Mesodermal cell (in vitro differentiated cells): Measurements from ENCODE around the gene AIG1.

Experiments used
- H3K27ac ChIP-seq: 2 replicates; pipeline ENCODE4 v1.7.0; 2013; ENCODE audit warnings: mild to moderate bottlenecking, low read depth, low read length, moderate library complexity; ENCODE audit not compliant: severe bottlenecking
- H3K36me3 ChIP-seq: 2 replicates; pipeline ENCODE4 v1.7.1; 2013; ENCODE audit warnings: mild to moderate bottlenecking, low read length, moderate library complexity; ENCODE audit not compliant: control insufficient read depth, insufficient read depth
- H3K4me1 ChIP-seq: one replicate; pipeline ENCODE4 v1.7.1; 2013; ENCODE audit warnings: mild to moderate bottlenecking, low read length; ENCODE audit not compliant: insufficient read depth, control insufficient read depth, poor library complexity, severe bottlenecking
- H3K4me3 ChIP-seq: 2 replicates; pipeline ENCODE4 v1.7.0; 2013; ENCODE audit warnings: low read length, control low read depth, mild to moderate bottlenecking; ENCODE audit not compliant: insufficient read depth, poor library complexity, severe bottlenecking; ENCODE audit errors: extremely low read depth
- H3K9me3 ChIP-seq: 2 replicates; pipeline ENCODE4 v1.7.1; 2013; ENCODE audit warnings: mild to moderate bottlenecking, low read length, moderate library complexity; ENCODE audit not compliant: control insufficient read depth
- WGBS, 2 experiments: methylation state at CpG; one replicate each; pipeline ENCODE4 v1.1.5; 2013; ENCODE audit warnings: missing lambda C conversion rate in 2 of 2; ENCODE audit not compliant: insufficient coverage in 2 of 2; 5-methylcytosine and 5-hydroxymethylcytosine counted together

AIG1 gene

DNA sequence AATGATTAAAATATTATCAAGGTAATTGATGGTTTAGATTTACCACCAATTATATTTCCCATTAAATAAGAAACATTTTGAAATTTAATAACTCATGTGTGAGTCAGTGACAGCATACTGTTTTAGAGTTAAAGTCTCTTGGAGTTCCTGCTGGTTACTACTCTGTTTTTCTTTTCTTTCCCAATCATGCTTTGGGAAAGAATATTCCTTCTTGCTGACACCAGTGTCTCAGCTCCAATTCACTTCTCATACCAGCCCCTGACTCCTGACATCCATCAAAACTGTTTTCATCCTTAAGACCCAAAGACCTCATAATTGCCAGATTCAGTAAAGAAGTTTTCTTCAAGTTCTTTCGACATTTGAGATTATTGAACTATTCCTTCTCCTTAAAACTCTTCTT lies 50.3 kb downstream of the AIG1 start:
- H3K4me1 ChIP-seq = no peaks in the 10 kb centered on the region
- H3K9me3 ChIP-seq = no peaks in the 10 kb centered on the region
- no peak overlapping the region for H3K4me3 ChIP-seq
- H3K27ac ChIP-seq = no peak overlapping the region
- no peaks in the 10 kb centered on the region for H3K36me3 ChIP-seq
- 88% methylated on average over 1 of the region's 1 CpG; no CpG with 5 or more reads in 1 of the 2 experiments for WGBS, 2 experiments

DNA sequence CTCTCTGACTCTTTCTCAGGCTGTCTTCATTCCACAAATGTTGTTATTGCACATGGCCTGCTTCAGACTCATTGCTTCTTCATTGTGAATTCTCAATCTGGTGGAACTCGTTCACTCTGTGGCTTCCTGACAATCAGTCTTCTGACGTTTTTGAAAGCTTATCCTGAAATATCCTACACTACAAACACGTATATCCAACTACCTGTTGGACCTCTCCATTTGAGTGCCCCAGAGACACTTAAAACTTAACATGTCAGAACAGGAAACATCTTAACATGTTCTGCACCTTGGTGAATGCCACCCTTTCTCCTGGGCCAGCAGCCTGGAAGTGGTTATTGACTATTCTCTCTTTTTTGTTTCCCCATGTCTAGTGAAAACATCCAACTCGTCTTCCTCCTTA lies 50.8 kb downstream of the AIG1 start:
- Histone ChIP-seq H3K36me3 (no peaks in the 10 kb centered on the region), H3K9me3 (no peaks in the 10 kb centered on the region), H3K4me1 (no peaks in the 10 kb centered on the region), H3K27ac (no peak overlapping the region), H3K4me3 (no peak overlapping the region)
- 79 to 97% methylated on average over 4 of the region's 4 CpGs for WGBS, 2 experiments

- no peak overlapping the region for H3K4me3 ChIP-seq
- no peaks in the 10 kb centered on the region for H3K4me1 ChIP-seq
- 80% methylated on average over 1 of the region's 4 CpGs; no CpG with 5 or more reads in 1 of the 2 experiments for WGBS, 2 experiments
- no peaks in the 10 kb centered on the region for H3K36me3 ChIP-seq
- H3K9me3 ChIP-seq = no peaks in the 10 kb centered on the region
- H3K27ac ChIP-seq = no peak overlapping the region
Measured at GRCh38 chr6:143112084-143112768, 51.5 kb downstream of the AIG1 start.

- Histone ChIP-seq H3K9me3 (no peaks in the 10 kb centered on the region), H3K27ac (no peak overlapping the region), H3K4me1 (no peaks in the 10 kb centered on the region), H3K36me3 (no peaks in the 10 kb centered on the region), H3K4me3 (no peak overlapping the region)
- 77 to 89% methylated on average over 1 to 4 of the region's 5 CpGs for WGBS, 2 experiments
Measured at GRCh38 chr6:143112837-143113236, 52.1 kb downstream of the AIG1 start.

GRCh38 chr6:143115728-143116127 lies 55.0 kb downstream of the AIG1 start:
- WGBS, 2 experiments = 78 to 100% methylated on average over 2 to 3 of the region's 3 CpGs
- Histone ChIP-seq H3K9me3 (peaks cover 4% of the 10 kb centered on the region), H3K4me3 (no peak overlapping the region), H3K4me1 (no peaks in the 10 kb centered on the region), H3K27ac (no peak overlapping the region), H3K36me3 (no peaks in the 10 kb centered on the region)

DNA sequence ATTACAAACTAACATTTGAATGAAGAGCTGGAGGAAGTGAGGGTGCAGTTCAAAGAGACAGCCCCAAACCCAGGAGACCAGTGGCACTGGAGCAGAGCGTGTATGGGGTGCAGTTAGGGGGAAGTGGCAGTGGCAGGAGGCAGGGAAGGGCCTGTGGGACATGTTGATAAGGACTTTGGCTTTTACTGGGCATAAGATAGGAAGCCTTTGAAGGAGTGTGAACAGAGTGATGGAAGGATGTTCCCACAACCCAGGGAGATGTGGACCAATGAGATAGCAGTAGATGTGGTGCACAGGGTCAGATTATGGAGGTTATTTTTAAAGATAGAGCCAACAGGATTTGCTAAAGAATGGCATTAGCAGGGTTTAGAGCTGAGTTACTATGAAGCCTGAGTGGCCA lies 56.4 kb downstream of the AIG1 start:
- Histone ChIP-seq H3K4me1 (no peaks in the 10 kb centered on the region), H3K9me3 (peaks cover 4% of the 10 kb centered on the region), H3K27ac (no peak overlapping the region), H3K4me3 (no peak overlapping the region), H3K36me3 (no peaks in the 10 kb centered on the region)
- 86 to 100% methylated on average over 1 of the region's 1 CpG for WGBS, 2 experiments

DNA sequence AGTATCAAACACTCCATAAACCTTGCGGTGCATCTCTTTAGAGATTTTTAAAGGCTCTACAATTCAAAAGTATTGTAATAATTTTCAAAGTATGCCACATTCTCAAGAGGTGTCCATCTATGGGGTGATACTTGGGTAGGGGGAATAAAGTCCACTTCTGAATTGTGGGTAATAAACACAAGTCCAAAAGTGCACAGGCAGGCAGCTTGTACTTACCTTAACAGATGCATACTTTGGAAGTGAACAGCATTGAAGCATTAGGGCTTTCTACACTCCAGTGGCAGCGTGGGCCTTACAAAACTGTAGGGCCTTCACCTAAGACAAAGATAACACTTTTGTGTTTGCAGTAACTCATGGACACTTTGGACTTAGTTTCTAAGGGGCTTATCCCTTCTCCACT lies 58.6 kb downstream of the AIG1 start:
- no peaks in the 10 kb centered on the region for H3K36me3 ChIP-seq
- 88 to 100% methylated on average over 1 of the region's 2 CpGs for WGBS, 2 experiments
- H3K9me3 ChIP-seq = peaks cover 4% of the 10 kb centered on the region
- H3K27ac ChIP-seq = no peak overlapping the region
- H3K4me3 ChIP-seq = no peak overlapping the region
- H3K4me1 ChIP-seq = no peaks in the 10 kb centered on the region

DNA sequence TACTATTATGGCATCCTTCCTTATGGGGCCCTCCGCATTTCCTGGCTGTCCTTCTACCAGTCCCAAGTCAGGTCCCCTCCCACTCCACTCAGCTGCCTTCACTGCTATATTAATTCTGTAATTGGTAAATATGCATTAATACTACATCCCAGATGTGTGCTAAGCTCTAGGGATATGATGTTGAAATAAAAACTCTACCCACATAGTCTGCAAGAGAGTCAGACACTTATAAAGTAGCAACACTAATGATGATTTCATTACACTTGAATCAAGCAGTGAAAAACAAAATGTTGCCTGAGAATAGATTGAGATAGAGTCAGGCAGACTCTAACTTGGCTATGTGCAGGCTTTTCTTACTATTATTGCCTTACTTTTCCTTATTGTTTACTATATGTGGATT lies 62.4 kb downstream of the AIG1 start:
- no CpG with 5 or more reads among the region's 1 CpG for WGBS, 2 experiments
- H3K27ac ChIP-seq = no peak overlapping the region
- no peak overlapping the region for H3K4me3 ChIP-seq
- H3K4me1 ChIP-seq = no peaks in the 10 kb centered on the region
- peaks cover 4% of the 10 kb centered on the region for H3K9me3 ChIP-seq
- no peaks in the 10 kb centered on the region for H3K36me3 ChIP-seq

- WGBS, 2 experiments = 100% methylated on average over 2 of the region's 2 CpGs
Measured at GRCh38 chr6:143123941-143124340, 63.3 kb downstream of the AIG1 start.

GRCh38 chr6:143125455-143125854 lies 64.8 kb downstream of the AIG1 start:
- no CpG with 5 or more reads among the region's 3 CpGs for WGBS, 2 experiments
- H3K9me3 ChIP-seq = peaks cover under 1% of the 10 kb centered on the region
- no peaks in the 10 kb centered on the region for H3K4me1 ChIP-seq
- no peaks in the 10 kb centered on the region for H3K36me3 ChIP-seq
- no peak overlapping the region for H3K27ac ChIP-seq
- no peak overlapping the region for H3K4me3 ChIP-seq

More at GRCh38 chr6:143123941-143124340, 63.3 kb downstream of the AIG1 start:
- Histone ChIP-seq H3K4me3 (no peak overlapping the region), H3K36me3 (no peaks in the 10 kb centered on the region), H3K4me1 (no peaks in the 10 kb centered on the region), H3K9me3 (peaks cover 4% of the 10 kb centered on the region), H3K27ac (no peak overlapping the region)

DNA sequence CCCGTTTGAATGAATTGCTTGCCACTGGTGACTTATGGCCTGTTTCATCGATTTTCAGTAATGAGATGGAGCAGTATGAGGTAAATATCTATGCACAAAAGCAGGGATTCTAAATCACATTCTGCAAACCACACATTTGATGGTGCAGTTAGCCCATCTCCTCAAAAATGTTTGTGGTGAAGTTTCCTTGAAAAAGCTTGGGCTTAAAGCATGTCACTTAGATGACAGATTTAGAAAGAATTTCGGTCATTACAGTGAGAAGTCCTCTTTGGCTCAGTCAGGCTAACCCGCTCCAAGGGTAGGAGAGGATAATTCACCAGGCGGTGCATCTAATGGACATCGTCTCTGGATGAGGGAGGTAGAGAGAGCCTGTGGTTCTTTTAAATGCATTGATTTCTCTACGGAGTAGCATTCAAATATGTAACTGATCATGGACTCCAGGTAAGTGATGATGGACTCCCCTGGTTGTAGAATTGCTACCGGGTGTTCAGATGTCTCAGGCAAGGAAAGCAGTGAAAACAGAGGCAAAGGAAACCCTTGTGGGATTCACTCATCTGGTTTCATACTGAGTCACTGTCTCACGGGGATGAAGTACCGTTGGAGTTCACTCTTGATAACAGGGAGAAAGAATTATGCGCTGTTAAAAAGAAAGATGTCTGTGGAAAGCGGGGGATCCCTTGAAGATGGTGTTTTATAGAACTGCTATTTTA lies 65.3 kb downstream of the AIG1 start:
- 88 to 89% methylated on average over 6 to 8 of the region's 12 CpGs for WGBS, 2 experiments
- no peak overlapping the region for H3K4me3 ChIP-seq
- H3K27ac ChIP-seq = no peak overlapping the region
- H3K4me1 ChIP-seq = no peaks in the 10 kb centered on the region
- H3K36me3 ChIP-seq = no peaks in the 10 kb centered on the region
- H3K9me3 ChIP-seq = peaks cover 5% of the 10 kb centered on the region
